Lower leg skin (tissue), 4 donors: ENCODE results near the gene NDFIP1. TPM values are rescaled to one million over a fixed set of nuclear protein-coding genes. Genes with fewer than 3 reads are reported as not detected.

ENCODE experiments used
- DNase-seq, 2 donors: peaks; one replicate each; pipeline ENCODE4 v3.0.0-alpha.2; 2019; ENCODE audit warnings: low spot score in 2 of 2
- H3K4me3 ChIP-seq: fragments of 200-600 bp; sonication (generic); 2 replicates; pipeline ENCODE4 v1.5.1; 2017; ENCODE audit warnings: mild to moderate bottlenecking, low read depth; ENCODE audit not compliant: poor library complexity, severe bottlenecking
- CTCF ChIP-seq, 3 donors: fragments of 450-650 bp; IDR thresholded peaks; one replicate each; pipeline ENCODE4 v1.5.1; 2016; ENCODE audit warnings: antibody characterized with exemption in 3 of 3, mild to moderate bottlenecking in 3 of 3, moderate library complexity in 2 of 3
- POLR2A ChIP-seq, 2 donors: fragments of 450-650 bp; IDR thresholded peaks; one replicate each; pipeline ENCODE4 v1.6.1; 2016 to 2017; ENCODE audit warnings: antibody characterized with exemption in 2 of 2, mild to moderate bottlenecking in 1 of 2, moderate library complexity in 1 of 2
- WGBS, 2 donors: methylation state at CpG; one replicate each; pipeline ENCODE4 v1.1.5; 2018; 5-methylcytosine and 5-hydroxymethylcytosine counted together
- intact Hi-C: fragments of 100-400 bp; cut with DNase I; formaldehyde crosslinking; loops from one replicate; pipeline ENCODE4 v1.15.0; 2023; ENCODE audit warnings: low total_unique reads
- total RNA-seq, 4 donors: library from RNA; depleted of rRNA; stranded (reverse); fragments of >200 nt; gene quantifications; one replicate each; pipeline ENCODE4 v1.1.0, GENCODE V29; 2016

Gene NDFIP1
- total RNA-seq, 4 donors from 2014 or later: 25.8 to 83.9 (median 56.6) TPM

- no peak for TF ChIP-seq CTCF (IDR thresholded peaks at IDR 0.05)
- TF ChIP-seq POLR2A (IDR thresholded peaks at IDR 0.05): no peak
- WGBS, 2 donors: 78 to 88% methylated on average over 8 of the region's 8 CpGs
- no peak for DNase-seq
- intact Hi-C loops: no loop called here
- H3K4me3 ChIP-seq: no peak overlapping the region
These were observed 12.8 kb upstream of the NDFIP1 start for GRCh38 chr5:142095651-142096330.

- no peak overlapping the region for H3K4me3 ChIP-seq
- no peak for DNase-seq
- 85% methylated on average over 3 of the region's 3 CpGs for WGBS, 2 donors
- intact Hi-C loops: no loop called here
- no peak for TF ChIP-seq CTCF (IDR thresholded peaks at IDR 0.05)
- no peak for TF ChIP-seq POLR2A (IDR thresholded peaks at IDR 0.05)
These were observed 12.2 kb upstream of the NDFIP1 start for GRCh38 chr5:142096382-142096781.

GRCh38 chr5:142097681-142098080 lies 10.9 kb upstream of the NDFIP1 start:
- no peak for TF ChIP-seq CTCF (IDR thresholded peaks at IDR 0.05)
- no peak for TF ChIP-seq POLR2A (IDR thresholded peaks at IDR 0.05)
- no peak for DNase-seq
- no peak overlapping the region for H3K4me3 ChIP-seq
- 63 to 66% methylated on average over 9 of the region's 9 CpGs for WGBS, 2 donors
- intact Hi-C loops: no loop called here

- TF ChIP-seq CTCF (IDR thresholded peaks at IDR 0.05) (no peak), POLR2A (IDR thresholded peaks at IDR 0.05) (no peak)
- intact Hi-C loops: no loop called here
- WGBS, 2 donors: 80 to 88% methylated on average over 2 of the region's 2 CpGs
- no peak overlapping the region for H3K4me3 ChIP-seq
- DNase-seq: no peak
These were observed 10.3 kb upstream of the NDFIP1 start for GRCh38 chr5:142098275-142098674.

- intact Hi-C loops: no loop called here
- no peak for DNase-seq
- no peak overlapping the region for H3K4me3 ChIP-seq
- TF ChIP-seq POLR2A (IDR thresholded peaks at IDR 0.05): no peak
- no peak for TF ChIP-seq CTCF (IDR thresholded peaks at IDR 0.05)
These were observed 9.6 kb upstream of the NDFIP1 start for GRCh38 chr5:142098931-142099330.

GRCh38 chr5:142100307-142100706 lies 8.3 kb upstream of the NDFIP1 start:
- TF ChIP-seq POLR2A (IDR thresholded peaks at IDR 0.05) (no peak), CTCF (IDR thresholded peaks at IDR 0.05) (no peak)
- no peak overlapping the region for H3K4me3 ChIP-seq
- intact Hi-C loops: no loop called here
- no peak for DNase-seq
- 83 to 88% methylated on average over 7 of the region's 7 CpGs for WGBS, 2 donors
